Psoas muscle (tissue), 8 donors: ENCODE results near the gene GTF2H4. TPM values are rescaled to one million over a fixed set of nuclear protein-coding genes. Genes with fewer than 3 reads are reported as not detected.

Experiments used
- ATAC-seq, 4 donors: fragments of 200-7000 bp; cut with Tn5 transposase; one replicate each; pipeline ENCODE4 v1.9.1; 2020; ENCODE audit warnings: moderate library complexity in 3 of 4, mild to moderate bottlenecking in 2 of 4
- DNase-seq, 2 donors: peaks; one replicate each; pipeline ENCODE4 v3.0.0-alpha.2; 2020
- H3K27ac ChIP-seq: fragments of 200-600 bp; one replicate; pipeline ENCODE4 v1.8.0; 2022
- H3K27me3 ChIP-seq, 3 donors: fragments of 200-600 bp in 1 of 3; one replicate each; pipeline versions ENCODE4 v1.6.1 to v1.8.0; 2013 to 2022; ENCODE audit warnings: low read length in 2 of 3, mild to moderate bottlenecking in 2 of 3, moderate library complexity in 1 of 3; ENCODE audit not compliant: insufficient read depth in 3 of 3
- H3K36me3 ChIP-seq, 2 donors: fragments of 200-600 bp in 1 of 2; one replicate each; pipeline versions ENCODE4 v1.6.1 to v1.8.0; 2013 to 2022; ENCODE audit warnings: low read depth in 1 of 2, mild to moderate bottlenecking in 1 of 2, moderate library complexity in 1 of 2; ENCODE audit not compliant: insufficient read depth in 1 of 2
- H3K4me1 ChIP-seq: fragments of 200-600 bp; one replicate; pipeline ENCODE4 v1.8.0; 2022
- H3K4me3 ChIP-seq: fragments of 200-600 bp; one replicate; pipeline ENCODE4 v1.8.0; 2022; ENCODE audit warnings: mild to moderate bottlenecking
- H3K9me3 ChIP-seq: fragments of 200-600 bp; one replicate; pipeline ENCODE4 v1.8.0; 2022
- CTCF ChIP-seq: fragments of 200-600 bp; IDR thresholded peaks from one replicate; pipeline ENCODE4 v1.8.0; 2022; ENCODE audit warnings: antibody characterized with exemption
- WGBS, 3 donors: extraction: QIAGEN DNeasy Blood & Tissue Kit; methylation state at CpG; one replicate each; pipeline versions ENCODE4 v1.1.6 to v1.1.7; 2013; 5-methylcytosine and 5-hydroxymethylcytosine counted together
- intact Hi-C, 2 donors: fragments of 100-400 bp; cut with DNase I; formaldehyde crosslinking; loops; one replicate each; pipeline versions ENCODE4 v1.11.0 to v1.14.2; 2022
- polyA plus RNA-seq, 3 donors: library from polyadenylated mRNA; stranded (reverse); fragments of 200-250 nt; gene quantifications; one replicate each; pipeline ENCODE4 v1.2.3, GENCODE V29; 2013
- total RNA-seq, 4 donors: library from RNA; stranded (reverse); fragmentation: NEBNext Ultra II Directional in 2 of 4; extraction: Animal tissue kit (Norgen Biotek cat#: 25700) in 2 of 4; gene quantifications; one replicate each; pipeline versions ENCODE4 v1.2.1 to v1.2.4, GENCODE V29; 2021 to 2023
- donor health status: healthy with polysubstance abuse.
- donor health status: DM: no; HTN: no; CAD: no; lungs with moderate emphysema.
- donor health status: Bipolar disorder and iron deficiency.
- donor health status: healthy.
- donor health status: DM: yes; HTN: yes; CAD: no.
- donor health status: DM: no; HTN: no; CAD: no.
- donor health status: DM: no; HTN: no; CAD: no.
- donor health status: DM: yes; HTN: yes; CAD: no.

Gene GTF2H4
- total and polyA plus RNA-seq, 7 donors, result 13.3 to 30.8 (median 18.9) TPM

DNA sequence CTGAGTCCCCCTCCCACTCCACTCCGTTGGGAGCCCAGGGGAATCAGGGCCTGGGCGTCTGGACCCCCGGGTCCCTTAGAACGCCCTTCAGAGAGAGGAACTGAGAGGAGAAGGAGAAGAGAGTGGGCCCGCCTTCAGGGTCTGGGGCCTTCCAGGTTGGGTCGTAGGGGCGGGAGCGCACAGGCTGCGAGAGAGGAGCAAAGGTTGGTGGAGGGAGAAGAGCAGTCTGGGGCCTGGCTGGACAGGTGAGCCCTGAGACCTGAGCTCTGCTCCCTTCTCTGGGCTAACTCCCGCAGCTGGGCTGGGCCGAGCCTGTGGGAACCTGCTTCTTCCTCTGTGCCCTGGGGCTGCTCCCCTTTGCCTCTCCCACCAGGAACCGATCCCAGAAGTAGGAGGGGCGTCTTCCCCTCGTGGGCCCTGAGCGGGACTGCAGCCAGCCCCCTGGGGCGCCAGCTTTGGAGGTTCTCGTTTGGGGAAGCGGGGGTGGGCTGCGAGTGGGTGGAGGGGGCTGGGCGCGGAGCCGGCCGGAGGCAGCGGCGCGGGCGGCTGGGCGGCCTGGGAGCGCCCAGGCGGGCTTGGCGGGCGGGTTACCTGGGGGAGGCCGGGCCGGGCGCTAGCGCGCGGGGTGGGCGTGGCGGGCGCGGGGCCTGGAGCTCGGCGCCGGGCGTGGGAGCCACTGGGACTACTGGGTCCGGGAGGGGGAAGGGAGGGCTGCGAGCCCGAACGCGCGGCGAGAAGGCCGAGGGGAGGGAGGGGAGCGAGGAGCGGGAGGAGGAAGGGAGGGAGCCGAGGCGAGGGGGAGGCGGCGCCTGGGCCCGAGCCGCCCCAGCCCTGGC lies 24.1 kb upstream of the GTF2H4 start, which contains the start of gene DDR1:
Gene DDR1 (plus strand): TSS at position 835 of the 836 bp plus-strand sequence. CDS start 4,211 bp downstream, outside the sequence.
- Histone ChIP-seq H3K27me3 (no peaks in the 10 kb centered on the region), H3K36me3 (peaks cover 0 to 9% of the 10 kb centered on the region in 2 donors), H3K4me3 (peak within 1 kb of the TSS; percentile 78), H3K9me3 (no peaks in the 10 kb centered on the region), H3K4me1 (peaks cover 41% of the 10 kb centered on the region), H3K27ac (peak within 1 kb of the TSS; percentile 93)
- ATAC-seq (peak in 2 of 4 donors; percentile 70 to 79), DNase-seq (peak; percentile 71 to 81)
- no peak for TF ChIP-seq CTCF
- WGBS, 3 donors, result 11 to 75% (median 17%) methylated on average over 11 to 62 of the region's 62 CpGs
- intact Hi-C loops, result loop anchor here in 1 of 2 donors (2.0 to 5.0 kb wide), 2 partner anchors 141 to 207 kb away; partner anchors contain the start of gene FLOT1

- WGBS, 3 donors, result 2 to 4% (median 4%) methylated on average over 25 to 59 of the region's 59 CpGs
- peaks cover 0 to 18% of the 10 kb centered on the region in 2 donors for H3K36me3 ChIP-seq
- DNase-seq (peak; percentile 58 to 88), ATAC-seq (peak; percentile 61 to 78 (median 70))
- intact Hi-C loops, result loop anchor here in 1 of 2 donors (2.0 to 5.0 kb wide), 2 partner anchors 142 to 208 kb away; partner anchors contain the start of gene FLOT1
- H3K4me3 ChIP-seq, result peak overlapping the region; percentile 78
- H3K27ac ChIP-seq, result peak overlapping the region; percentile 93
- H3K9me3 ChIP-seq, result no peaks in the 10 kb centered on the region
- no peak for TF ChIP-seq CTCF
- H3K27me3 ChIP-seq, result no peaks in the 10 kb centered on the region
- peaks cover 41% of the 10 kb centered on the region for H3K4me1 ChIP-seq
Measured at GRCh38 chr6:30884521-30885480, 23.2 kb upstream of the GTF2H4 start.

DNA sequence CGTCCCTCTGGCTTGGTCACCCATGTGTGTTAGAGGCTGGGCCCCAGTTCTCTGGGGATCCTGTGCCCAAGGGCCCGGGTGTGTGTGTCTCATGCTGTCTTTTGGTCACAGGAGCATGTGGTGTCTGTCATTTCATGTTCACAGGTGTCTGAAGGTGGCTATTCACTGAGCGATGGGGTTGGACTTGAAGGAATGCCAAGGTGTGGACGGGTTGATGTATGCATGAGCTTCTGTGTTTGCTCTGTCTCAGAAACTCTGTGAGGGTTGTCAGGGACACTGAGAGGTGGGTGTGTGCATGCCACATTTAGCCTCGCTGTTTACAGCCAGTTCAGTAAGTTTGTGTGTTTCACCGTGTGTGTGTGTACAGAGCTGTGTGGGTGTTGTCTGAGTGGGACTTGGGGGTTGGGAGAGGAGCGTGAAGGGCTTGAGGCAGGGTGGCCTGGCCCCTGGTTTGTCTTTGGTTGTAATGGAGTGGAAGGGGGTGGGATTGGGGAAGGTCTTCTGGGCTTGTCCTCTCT lies 22.5 kb upstream of the GTF2H4 start:
- H3K4me1 ChIP-seq, result peaks cover 41% of the 10 kb centered on the region
- no peak for DNase-seq
- no peaks in the 10 kb centered on the region for H3K9me3 ChIP-seq
- intact Hi-C loops, result loop anchor here in 1 of 2 donors (2.0 kb wide), 1 partner anchor 143 kb away; the partner anchor contains the start of gene FLOT1
- no peaks in the 10 kb centered on the region for H3K27me3 ChIP-seq
- peak overlapping the region; percentile 78 for H3K4me3 ChIP-seq
- peak overlapping the region; percentile 93 for H3K27ac ChIP-seq
- 15 to 27% (median 23%) methylated on average over 7 of the region's 7 CpGs for WGBS, 3 donors
- H3K36me3 ChIP-seq, result peaks cover 0 to 25% of the 10 kb centered on the region in 2 donors
- ATAC-seq, result peak; percentile 5 to 22 (median 9)
- TF ChIP-seq CTCF, result no peak
